OCI-LY7 (cell line): ENCODE results near the gene ZFHX3. TPM values are rescaled to one million over a fixed set of nuclear protein-coding genes. Genes with fewer than 3 reads are reported as not detected.

Source experiments
- BruUV-seq: library from RNA; stranded (reverse); fragments of 400-500 nt; replicated peaks from 2 replicates; lab custom pipeline; 2021; lab: Mats Ljungman, UMichigan
- CTCF ChIA-PET: fragments of 300-600 bp; sonication (Branson Sonifier 250); formaldehyde crosslinking; loops from one replicate; lab custom pipeline; 2022; ENCODE audit warnings: antibody characterized with exemption; ENCODE audit not compliant: unreplicated experiment; lab: Charles Lee
- POLR2A ChIA-PET: fragments of 300-600 bp; sonication (Branson Sonifier 250); formaldehyde crosslinking; loops from one replicate; lab custom pipeline; 2022; ENCODE audit warnings: antibody characterized with exemption; lab: Charles Lee
- DNase-seq: peaks from one replicate; pipeline ENCODE4 v3.0.0-alpha.2; 2015; ENCODE audit warnings: low spot score
- H2AFZ ChIP-seq: fragments of 200-600 bp; sonication (generic), shearing (Covaris generic); 2 replicates; pipeline ENCODE4 v1.6.1; 2014; ENCODE audit warnings: mild to moderate bottlenecking, antibody characterized with exemption, low read length, moderate library complexity
- H3K27ac ChIP-seq: fragments of 200-600 bp; sonication (generic); 2 replicates; pipeline ENCODE4 v1.5.1; 2014; ENCODE audit warnings: mixed run types, low read depth, mild to moderate bottlenecking, moderate library complexity, low read length, inconsistent platforms; ENCODE audit not compliant: poor library complexity, severe bottlenecking
- H3K36me3 ChIP-seq: fragments of 200-600 bp; sonication (generic); 2 replicates; pipeline ENCODE4 v1.6.1; 2014; ENCODE audit warnings: mild to moderate bottlenecking, antibody characterized with exemption, low read length, moderate library complexity, mixed read lengths; ENCODE audit not compliant: insufficient read depth
- H3K4me1 ChIP-seq: fragments of 200-600 bp; sonication (generic); 2 replicates; pipeline ENCODE4 v1.5.1; 2014; ENCODE audit warnings: mild to moderate bottlenecking, low read length; ENCODE audit not compliant: insufficient read depth, poor library complexity, severe bottlenecking
- H3K4me2 ChIP-seq: fragments of 200-600 bp; sonication (generic); 2 replicates; pipeline ENCODE4 v1.6.1; 2014; ENCODE audit warnings: mild to moderate bottlenecking, low read length
- H3K4me3 ChIP-seq: fragments of 200-600 bp; sonication (generic); 2 replicates; pipeline ENCODE4 v1.5.1; 2014; ENCODE audit warnings: mild to moderate bottlenecking, low read depth, low read length; ENCODE audit not compliant: poor library complexity, severe bottlenecking
- H3K79me2 ChIP-seq: fragments of 200-600 bp; sonication (generic); 2 replicates; pipeline ENCODE4 v1.6.1; 2016; ENCODE audit warnings: low read depth, mild to moderate bottlenecking, low read length, moderate library complexity, mixed read lengths; ENCODE audit not compliant: insufficient read depth
- H3K9me2 ChIP-seq: fragments of 200-600 bp; sonication (generic); 2 replicates; pipeline ENCODE4 v1.6.1; 2016; ENCODE audit warnings: mild to moderate bottlenecking, low read length, mixed read lengths; ENCODE audit not compliant: insufficient read depth
- H3K9me3 ChIP-seq: fragments of 200-600 bp; sonication (generic); 2 replicates; pipeline ENCODE4 v1.6.1; 2014; ENCODE audit warnings: mild to moderate bottlenecking, mixed run types, low read length, mixed read lengths
- H4K20me1 ChIP-seq: fragments of 200-600 bp; sonication (generic); 2 replicates; pipeline ENCODE4 v1.6.1; 2014; ENCODE audit warnings: mild to moderate bottlenecking, antibody characterized with exemption, low read length, moderate library complexity, mixed read lengths; ENCODE audit not compliant: insufficient read depth
- EZH2phosphoT487 ChIP-seq: fragments of 200-600 bp; sonication (generic); IDR thresholded peaks from 2 replicates; pipeline ENCODE4 v1.6.1; 2018; ENCODE audit warnings: low read depth, borderline replicate concordance, mild to moderate bottlenecking, mixed run types, antibody characterized with exemption, low read length, moderate library complexity, mixed read lengths
- intact Hi-C: fragments of 100-400 bp; cut with micrococcal nuclease; formaldehyde crosslinking; loops from one replicate; pipeline ENCODE4 v1.10.0; 2022; ENCODE audit not compliant: unreplicated experiment
- total RNA-seq, 2 experiments: library from RNA; depleted of rRNA in 1 of 2; stranded (reverse); fragments of >200 nt in 1 of 2; shearing (Covaris generic) in 1 of 2; gene quantifications; 2 replicates each; pipeline ENCODE4 v1.2.3, GENCODE V29; 2014 to 2022
- TF ChIP-seq, protein P1 (sequence below): fragments of 200-600 bp; sonication (generic); conservative IDR thresholded peaks from 2 replicates; pipeline ENCODE4 v1.5.1; 2014; ENCODE audit warnings: mild to moderate bottlenecking, antibody characterized with exemption, low read length, moderate library complexity, mixed read lengths

The ZFHX3 gene
- total RNA-seq, 2 experiments from 2014 or later: 1.3 to 6.2 TPM

DNA sequence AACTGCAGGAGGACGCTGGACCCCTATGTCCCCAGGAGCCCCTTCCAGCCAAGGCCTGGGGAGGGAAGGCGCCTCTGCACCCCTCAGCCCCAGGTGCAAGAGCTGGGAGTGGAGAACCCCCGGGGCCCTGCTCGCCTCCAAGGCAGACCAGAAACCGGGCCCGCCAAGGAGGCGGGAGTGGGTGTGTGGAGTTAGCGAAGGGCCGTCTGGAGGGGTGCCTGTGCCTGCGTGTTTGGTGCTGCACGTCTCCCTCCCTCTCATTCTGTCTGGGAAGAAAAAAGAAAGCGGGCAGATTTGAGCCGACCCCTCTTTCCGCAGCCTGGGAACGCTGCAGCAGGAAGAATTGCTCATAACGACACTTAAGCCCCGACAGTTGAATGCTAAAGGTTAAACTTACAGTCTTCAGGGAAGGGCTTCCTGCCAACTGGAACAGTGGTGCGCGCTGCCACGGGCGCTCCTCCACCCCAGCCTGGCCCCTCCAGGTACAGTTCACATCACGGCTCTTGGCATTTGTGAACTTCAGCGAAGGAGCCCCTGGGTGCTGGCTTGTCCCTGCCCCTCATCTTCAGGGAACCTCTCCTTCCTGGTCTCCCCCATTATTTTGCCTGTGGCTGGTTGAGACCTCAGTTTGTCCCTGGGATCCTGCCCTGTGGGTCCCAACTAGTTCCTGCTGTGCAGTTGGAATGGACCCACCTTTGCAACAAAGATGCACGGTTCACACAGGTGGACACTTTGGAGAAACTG, 19.2 kb upstream of the ZFHX3 start:
- no peaks in the 10 kb centered on the region for H3K9me3 ChIP-seq
- no peak overlapping the region for H3K27ac ChIP-seq
- TF ChIP-seq EZH2phosphoT487: no peak
- TF ChIP-seq, protein P1, sequence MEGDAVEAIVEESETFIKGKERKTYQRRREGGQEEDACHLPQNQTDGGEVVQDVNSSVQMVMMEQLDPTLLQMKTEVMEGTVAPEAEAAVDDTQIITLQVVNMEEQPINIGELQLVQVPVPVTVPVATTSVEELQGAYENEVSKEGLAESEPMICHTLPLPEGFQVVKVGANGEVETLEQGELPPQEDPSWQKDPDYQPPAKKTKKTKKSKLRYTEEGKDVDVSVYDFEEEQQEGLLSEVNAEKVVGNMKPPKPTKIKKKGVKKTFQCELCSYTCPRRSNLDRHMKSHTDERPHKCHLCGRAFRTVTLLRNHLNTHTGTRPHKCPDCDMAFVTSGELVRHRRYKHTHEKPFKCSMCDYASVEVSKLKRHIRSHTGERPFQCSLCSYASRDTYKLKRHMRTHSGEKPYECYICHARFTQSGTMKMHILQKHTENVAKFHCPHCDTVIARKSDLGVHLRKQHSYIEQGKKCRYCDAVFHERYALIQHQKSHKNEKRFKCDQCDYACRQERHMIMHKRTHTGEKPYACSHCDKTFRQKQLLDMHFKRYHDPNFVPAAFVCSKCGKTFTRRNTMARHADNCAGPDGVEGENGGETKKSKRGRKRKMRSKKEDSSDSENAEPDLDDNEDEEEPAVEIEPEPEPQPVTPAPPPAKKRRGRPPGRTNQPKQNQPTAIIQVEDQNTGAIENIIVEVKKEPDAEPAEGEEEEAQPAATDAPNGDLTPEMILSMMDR: no peak
- POLR2A ChIA-PET: no interaction called here
- no peaks in the 10 kb centered on the region for H3K4me1 ChIP-seq
- intact Hi-C loops: no loop called here
- DNase-seq: no peak
- H3K36me3 ChIP-seq: no peaks in the 10 kb centered on the region
- no peak overlapping the region for H3K4me2 ChIP-seq
- H2AFZ ChIP-seq: no peak overlapping the region
- H4K20me1 ChIP-seq: no peaks in the 10 kb centered on the region
- CTCF ChIA-PET: no interaction called here
- no TSS peak for BruUV-seq
- no peaks in the 10 kb centered on the region for H3K79me2 ChIP-seq
- no peak overlapping the region for H3K4me3 ChIP-seq
- no peaks in the 10 kb centered on the region for H3K9me2 ChIP-seq

DNA sequence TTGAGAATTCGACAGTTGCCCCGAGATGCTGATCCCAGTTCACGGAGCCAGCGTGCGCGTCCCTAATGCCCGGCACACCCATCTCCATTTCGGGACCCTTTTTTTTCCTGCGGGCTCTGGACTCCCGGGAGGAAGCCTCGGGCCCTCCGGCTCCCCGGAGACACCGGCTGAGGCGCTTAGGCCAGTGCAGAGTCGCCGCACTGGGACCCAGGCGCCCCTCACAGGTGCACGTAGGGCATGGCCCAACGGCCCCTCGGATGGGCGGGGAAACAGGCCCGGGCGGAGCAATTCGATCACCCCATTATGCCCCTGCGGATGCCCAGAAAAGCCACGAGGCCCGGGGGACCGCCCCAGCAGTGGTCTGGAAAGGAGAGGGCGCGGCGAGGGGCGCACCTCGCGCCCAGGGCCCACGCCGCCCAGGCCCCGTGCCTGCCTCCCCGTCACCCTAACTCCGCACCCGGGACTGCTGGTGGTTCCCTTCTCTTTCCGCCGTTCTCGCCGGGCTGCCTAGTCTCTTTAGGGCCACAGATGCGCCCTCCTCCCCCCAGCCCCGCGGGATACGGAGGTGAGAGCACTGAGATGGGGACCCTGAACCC, 18.5 kb upstream of the ZFHX3 start:
- Histone ChIP-seq H3K4me1 (no peaks in the 10 kb centered on the region), H3K9me2 (no peaks in the 10 kb centered on the region), H3K27ac (no peak overlapping the region), H3K36me3 (no peaks in the 10 kb centered on the region), H2AFZ (no peak overlapping the region), H3K4me3 (no peak overlapping the region), H3K9me3 (no peaks in the 10 kb centered on the region), H3K79me2 (no peaks in the 10 kb centered on the region), H3K4me2 (no peak overlapping the region), H4K20me1 (no peaks in the 10 kb centered on the region)
- no peak for TF ChIP-seq EZH2phosphoT487
- TF ChIP-seq, protein P1: no peak
- BruUV-seq: no TSS peak
- ChIA-PET CTCF (no interaction called here), POLR2A (no interaction called here)
- no peak for DNase-seq
- intact Hi-C loops: no loop called here
